T-helper 22 cell (primary cell): ENCODE results near the gene COL8A1.

Source experiments
- DNase-seq: peaks from one replicate; pipeline ENCODE4 v3.0.0-alpha.2; 2020; ENCODE audit warnings: low read depth

Gene COL8A1

DNA sequence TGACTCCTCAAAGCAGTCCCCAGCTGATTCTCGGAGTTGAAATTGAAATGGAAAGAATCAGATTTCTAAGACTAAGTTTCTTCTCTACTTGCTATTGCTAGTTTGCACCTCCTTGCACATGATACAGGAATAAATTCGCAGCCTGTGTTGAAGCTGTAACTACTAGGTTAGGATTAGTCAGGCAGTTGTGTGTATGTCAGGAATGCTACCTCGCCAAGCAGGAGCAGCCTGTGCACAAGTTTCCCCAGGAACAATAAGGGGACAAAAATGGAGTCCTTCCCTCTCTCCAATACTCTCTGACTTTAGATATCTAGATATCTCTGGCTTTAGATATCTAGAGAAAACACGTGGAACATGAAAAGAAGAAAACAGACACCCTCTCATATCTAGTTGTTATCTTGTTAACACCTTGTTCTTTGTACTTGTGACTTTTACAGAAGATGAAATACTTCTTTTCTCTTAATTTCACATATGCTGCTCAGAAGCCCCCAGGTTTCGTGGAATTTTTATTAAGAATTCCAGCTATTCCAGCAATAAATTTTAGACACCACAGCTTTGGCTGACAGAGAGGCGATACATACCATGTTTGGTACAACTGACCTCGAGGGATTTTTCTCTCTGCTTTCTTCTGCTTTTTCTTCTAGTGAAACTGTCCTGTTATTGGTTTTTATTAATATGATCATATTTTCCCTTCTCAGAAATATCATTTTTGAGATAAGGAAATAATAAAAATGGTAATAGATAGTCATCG, 123.2 kb downstream of the COL8A1 start:
- no peak for DNase-seq

DNA sequence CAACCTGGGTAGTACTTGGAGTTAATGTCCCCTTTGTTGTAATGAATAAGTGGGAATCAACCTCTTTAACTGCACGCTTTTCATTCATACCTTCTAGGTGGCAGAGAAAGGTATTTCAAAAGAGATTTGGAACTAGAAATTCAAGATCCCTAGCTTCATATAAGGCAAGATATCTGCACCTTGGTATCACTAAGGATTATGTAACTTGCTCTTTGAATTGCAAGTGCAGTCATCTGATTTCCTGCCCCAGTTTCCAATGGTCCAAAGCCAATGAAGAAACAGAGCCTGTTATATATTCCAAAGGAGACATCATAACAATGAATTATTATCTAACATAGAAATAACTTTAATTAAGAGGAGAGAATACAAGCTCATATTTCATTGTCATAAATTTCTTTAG, 124.5 kb downstream of the COL8A1 start:
- DNase-seq: no peak

DNA sequence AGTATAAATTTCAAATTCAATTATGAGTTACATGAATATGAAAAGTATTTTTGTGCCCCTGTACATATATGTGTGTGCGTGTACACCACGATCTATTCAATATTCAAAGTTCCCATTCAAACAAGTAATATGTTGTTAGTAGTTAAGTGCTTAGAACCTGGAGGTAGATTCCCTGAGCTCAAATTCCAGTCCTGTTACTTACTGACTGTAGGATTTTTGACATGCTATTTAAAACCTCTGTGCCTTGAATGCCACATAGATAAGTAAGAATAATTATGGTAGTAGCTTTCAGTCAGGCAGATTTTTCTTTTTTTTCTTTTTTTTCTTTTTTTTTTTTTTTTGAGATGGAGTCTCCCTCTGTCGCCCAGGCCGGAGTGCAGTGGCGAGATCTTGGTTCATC, 126.0 kb downstream of the COL8A1 start:
- DNase-seq: no peak

DNA sequence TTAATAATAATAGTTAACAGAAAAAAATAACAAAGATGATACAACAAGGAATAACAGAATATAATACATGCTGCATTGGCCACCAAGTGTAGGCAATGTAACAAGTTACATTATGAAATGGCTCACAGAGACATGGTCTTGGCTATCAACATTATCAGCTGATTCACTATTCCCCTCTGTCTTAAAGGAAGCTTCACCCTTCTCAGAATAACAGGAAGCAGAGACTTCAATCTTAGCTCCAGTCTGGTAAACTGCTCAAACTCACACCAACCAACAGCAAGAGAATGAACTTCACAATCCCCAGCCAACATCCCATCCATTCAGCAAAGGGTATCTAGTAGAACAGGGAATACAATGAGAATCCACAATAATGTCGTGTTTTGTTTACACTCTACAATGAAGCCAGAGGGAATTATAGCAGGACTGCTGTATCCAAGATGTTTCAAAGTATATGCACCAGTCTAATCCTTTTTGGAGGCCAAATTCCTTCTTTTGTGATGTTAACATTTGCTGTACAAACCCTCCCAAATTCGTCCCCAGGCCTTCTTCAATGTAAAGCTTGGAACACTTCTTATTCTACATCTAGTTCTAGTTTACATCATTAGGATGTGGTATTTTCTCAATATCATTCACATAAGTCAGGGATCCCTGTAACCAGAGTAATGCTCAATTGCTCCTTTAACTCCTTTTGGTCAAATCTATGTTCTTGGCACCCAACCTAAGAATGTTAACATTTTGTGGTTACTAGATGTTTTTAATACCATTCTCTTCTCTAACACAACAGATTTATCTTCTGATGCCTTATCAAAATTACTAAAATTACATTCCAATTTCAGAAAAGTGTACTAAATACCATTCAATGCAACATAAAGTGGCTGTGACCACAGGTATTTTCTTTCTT, 126.9 kb downstream of the COL8A1 start:
- no peak for DNase-seq

DNA sequence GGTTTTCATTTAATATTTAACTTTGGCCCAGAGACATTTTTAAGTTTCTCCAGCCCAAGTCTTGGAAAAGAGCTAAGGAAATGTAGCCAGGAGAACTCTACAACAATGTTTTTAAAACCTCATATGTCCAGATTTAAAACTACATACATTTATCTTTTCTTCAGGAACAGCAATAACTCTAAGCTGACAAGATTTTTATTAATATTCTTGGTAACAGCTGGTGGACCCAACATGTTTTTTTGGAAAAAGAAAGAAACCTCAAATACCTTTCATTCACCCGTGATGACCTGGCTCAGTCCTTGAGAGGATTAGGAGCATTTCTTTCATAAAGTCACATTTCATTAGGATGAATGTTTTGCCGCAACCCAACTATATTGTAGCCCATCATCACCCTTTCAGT, 128.9 kb downstream of the COL8A1 start:
- DNase-seq: no peak

DNA sequence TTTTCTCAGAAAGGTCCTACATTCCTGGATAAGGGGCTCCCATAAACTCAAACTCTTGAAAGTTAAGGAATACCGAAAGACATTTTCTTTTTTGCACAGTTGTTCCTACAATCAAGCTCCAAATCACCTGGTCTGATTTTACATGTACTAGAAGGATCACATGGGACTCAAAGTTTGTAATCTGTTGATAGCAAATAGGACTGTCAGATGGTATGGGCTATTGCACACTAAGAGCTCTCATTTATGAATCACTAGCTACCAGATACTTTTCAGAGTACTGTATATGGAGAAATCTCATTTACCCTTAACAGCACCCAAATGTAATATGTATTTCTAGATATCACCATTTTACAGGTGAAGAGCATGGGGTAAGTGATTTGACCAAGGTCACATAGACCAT, 129.7 kb downstream of the COL8A1 start:
- no peak for DNase-seq

DNA sequence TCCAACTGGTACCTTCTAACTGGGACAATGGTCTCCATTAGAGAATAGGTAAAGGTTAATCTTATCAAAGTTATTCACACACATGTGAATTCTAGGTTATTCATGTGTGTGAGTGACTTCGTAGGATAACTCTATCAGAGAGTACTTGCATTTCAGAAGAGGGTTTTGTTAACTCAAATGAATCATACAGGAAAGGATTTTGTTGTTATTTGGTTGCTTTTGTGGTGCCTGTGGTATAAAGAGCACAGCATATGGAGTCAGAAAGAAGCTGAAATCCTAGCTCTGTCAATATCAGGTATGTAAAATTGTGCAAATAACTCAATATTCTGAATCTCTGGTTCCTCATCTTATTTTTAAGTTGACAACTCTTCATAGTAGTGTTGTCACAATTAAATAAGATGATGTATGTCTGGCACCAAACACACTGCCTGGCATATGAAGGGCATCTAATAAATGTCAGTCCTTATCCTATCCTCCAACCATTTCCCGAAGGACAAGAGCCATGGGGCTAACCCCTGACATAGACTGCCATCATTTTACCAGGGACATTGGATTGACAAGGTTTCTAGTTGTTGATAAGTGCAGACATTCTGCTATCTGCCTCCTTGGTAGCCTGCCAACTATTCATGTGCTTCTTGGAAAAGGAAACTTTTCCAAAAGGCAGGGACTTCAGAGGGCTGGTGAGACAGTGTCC, 130.6 kb downstream of the COL8A1 start:
- DNase-seq: no peak

DNA sequence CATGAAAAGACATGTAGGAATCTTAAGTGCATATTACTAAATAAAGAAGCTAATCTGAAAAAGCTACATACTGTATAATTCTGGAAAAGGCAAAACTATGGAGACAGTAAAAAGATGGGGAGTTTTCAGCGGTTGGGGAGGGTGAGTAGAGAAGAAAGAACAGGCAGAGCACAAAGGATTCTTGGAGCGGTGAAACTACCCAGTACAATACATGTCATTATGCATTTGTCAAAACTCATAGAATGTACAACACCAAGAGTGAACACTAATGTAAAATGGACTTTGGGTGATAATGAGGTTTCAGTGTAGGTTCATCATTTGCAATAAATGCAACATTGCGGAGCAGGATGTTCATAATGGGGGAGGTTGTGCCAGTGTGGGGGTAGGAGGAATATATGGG, 133.8 kb downstream of the COL8A1 start:
- no peak for DNase-seq

DNA sequence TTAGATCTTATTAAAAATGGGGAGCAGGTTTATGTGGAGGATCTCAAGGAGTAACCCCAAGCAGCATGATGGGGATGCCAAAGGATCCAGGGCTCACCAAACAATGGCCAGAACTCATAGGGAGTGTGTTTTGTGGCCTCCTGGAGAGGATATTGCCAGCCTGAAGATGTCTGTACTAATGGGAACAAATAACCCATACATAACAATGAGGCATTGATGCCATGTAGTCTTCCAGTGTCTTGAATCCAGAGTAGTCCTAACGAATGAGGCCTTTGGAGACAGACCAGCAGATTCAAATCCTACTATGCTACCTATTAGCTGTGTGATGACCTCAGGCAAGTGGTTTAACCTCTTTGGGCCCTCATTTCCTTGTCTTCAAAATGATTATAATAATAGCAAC, 134.3 kb downstream of the COL8A1 start:
- no peak for DNase-seq

DNA sequence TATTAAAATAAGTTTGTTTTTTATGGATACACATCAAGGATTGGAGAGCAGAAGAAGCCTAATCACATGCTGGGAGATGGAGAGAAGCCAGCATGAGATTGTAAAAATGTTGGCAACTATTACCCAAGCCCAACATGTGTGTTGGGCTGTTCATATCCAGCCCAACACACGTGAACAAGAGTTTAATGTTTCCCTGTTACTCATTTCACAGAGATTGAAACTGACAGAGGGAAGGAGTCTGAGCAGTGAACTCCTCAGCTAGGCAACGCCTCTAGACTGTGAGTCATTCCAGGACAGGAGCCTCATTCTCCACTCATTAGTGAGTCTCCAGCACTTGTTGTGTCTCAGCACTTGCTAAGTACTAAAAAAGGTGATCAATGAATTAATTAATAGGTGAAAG, 136.1 kb downstream of the COL8A1 start:
- no peak for DNase-seq

DNA sequence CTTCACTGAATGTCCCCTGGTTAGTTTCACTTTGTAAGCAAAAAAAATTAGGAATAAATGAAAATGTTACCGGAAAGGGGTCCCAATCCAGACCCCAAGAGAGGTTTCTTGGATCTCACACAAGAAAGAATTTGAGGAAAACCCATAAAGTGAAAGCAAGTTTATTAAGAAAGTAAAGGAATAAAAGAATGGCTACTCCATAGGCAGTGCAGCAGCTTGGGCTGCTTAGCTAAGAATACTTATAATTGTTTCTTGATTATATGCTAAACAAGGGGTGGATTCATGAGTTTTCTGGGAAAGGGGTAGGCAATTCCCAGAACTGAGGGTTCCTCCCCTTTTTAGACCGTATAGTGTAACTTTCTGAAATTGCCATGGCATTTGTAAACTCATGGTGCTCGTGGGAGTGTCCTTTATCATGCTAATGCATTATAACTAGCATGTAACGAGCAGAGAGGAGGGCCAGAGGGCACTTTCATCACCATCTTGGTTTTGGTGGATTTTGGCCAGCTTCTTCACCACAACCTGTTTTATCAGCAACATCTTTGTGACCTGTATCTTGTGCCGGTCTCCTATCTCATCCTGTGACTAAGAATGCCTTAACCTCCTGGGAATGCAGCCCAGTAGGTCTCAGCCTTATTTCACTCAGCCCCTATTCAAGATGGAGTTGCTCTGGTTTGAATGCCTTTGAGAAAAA, 138.3 kb downstream of the COL8A1 start:
- no peak for DNase-seq

DNA sequence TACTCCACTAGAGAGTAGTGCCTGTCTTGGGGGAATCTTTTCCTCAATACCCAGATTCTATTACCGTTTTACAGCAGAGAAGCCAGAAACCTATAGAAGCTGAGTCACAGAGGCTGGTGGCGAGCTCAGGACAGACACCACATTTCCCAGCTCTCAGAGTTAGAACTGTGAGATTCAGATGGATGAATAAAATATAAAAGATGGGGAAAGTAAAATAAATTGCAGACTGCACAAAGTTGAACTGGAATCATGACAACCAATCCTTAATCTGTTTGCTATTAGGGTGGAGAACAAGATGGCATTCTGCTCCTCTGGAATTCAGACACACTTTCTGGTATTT, 138.8 kb downstream of the COL8A1 start:
- DNase-seq: no peak

DNA sequence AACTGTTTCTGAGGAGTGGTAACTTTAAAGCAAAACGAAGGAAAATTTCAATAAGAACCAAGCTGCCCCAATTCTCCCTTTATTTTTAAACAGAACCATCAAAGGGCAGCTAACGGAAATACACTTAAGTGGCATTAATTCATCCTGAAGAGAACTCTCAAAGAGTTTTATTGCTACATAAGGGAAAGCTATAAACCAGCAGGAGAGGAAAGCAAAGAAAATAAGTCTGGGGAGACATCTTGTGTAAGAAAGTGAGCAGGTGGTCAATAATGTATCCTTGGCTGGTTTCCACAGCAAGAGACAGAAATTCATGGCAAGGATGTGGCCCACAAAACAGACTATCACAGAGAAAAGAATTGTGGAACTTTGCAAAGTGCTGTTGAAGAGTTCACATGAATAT, 139.3 kb downstream of the COL8A1 start:
- DNase-seq: no peak

DNA sequence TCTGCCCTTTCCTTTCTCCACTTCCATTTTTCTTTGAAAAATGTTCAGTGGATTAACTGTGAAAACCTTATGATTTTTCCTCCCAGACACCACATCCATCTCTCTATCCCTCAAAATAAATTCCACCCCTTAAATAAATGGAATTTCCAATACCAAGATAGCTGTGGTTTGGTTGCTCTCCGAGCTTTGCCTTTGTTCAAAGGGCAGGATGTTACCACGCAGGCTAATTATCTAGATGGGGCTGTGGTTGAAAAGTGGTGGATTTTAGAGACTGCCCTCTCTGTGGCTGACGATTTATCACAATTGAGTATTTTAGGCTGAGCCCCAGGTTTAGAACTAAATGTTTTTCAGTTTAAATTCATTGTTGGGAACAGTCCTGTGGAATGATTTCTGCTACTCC, 142.4 kb downstream of the COL8A1 start:
- DNase-seq: no peak

DNA sequence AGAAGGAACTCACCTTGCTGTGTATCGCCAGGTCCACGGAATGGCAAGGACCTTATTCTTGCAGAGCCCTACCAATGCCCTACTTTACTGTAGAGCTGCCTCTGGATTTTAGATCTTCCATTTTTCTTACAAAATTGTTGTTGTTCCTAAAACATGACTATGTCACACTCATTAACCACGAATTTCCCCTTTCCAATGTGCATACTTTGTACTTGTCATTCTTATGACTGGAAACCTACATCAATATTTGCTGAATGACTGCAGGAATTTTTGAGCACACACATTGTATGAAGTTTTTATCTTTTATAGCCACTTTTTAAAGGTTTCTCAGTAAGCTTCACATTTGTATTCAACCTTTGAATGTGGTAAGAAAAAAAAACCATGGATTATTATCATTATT, 143.4 kb downstream of the COL8A1 start:
- DNase-seq: no peak

DNA sequence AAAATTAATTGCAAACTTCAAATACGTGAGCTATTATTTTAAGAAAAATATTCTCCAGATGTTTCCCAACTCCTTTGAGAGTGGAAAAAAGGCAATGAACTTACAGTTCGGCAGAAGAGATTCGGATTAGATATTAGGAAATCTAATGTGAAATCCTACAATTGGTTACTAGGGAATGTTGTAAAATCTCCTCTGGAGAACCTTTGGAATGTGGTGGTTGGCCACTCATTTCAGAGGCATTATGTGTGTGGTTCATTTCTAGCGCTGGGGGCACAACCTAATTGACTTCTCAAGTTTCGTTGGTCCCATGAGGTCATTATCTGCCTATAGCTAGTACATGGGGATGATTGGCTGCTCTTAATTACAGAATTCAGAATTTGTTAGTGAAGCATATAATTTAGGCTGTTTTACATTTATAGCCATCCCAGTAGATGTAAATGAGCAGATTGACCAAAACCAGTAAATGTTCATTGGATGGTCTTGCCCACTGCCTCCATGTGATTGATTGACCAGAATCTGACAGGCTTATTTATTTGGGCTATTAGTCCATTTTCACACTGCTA, 144.7 kb downstream of the COL8A1 start:
- no peak for DNase-seq

DNA sequence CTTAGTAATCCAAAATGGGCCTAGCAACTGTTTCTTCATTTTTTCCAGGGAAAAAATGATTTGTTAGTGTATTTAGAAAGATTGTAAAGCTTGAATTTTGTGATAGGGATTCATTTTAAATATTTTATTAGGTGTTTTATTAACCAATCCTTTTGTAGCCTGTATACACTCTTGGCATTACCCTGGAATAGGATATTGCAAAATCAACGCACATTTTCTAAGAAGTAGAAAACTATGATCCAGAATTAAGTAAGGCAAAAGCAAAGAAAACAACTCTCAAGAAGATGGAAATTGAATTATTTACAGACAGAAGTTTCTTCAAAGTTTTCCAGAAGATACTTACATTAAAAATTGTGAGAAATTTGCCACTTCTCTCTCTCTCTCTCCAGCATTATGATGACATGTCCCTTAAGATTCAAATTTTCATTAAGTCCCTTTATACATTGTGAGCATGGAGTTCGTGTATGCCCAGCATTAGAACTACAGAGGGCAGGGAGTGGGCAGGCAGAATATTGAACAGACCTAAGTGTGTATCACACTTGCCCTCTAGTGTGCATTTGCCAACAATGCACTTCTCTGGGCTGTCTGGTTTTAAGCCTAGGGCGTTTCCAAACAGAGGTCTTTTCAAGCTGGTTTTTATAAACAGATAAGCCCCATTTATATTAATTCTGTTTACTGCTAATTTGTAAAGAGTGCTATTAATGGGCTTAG, 150.8 kb downstream of the COL8A1 start:
- DNase-seq: no peak

DNA sequence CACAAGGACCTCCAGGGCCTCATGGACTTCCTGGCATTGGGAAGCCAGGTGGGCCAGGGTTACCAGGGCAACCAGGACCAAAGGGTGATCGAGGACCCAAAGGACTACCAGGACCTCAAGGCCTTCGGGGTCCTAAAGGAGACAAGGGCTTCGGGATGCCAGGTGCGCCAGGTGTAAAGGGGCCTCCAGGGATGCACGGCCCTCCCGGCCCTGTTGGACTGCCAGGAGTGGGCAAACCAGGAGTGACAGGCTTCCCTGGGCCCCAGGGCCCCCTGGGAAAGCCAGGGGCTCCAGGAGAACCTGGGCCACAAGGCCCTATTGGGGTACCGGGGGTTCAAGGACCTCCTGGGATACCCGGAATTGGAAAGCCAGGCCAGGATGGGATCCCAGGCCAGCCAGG, 156.1 kb downstream of the COL8A1 start:
- no peak for DNase-seq

DNA sequence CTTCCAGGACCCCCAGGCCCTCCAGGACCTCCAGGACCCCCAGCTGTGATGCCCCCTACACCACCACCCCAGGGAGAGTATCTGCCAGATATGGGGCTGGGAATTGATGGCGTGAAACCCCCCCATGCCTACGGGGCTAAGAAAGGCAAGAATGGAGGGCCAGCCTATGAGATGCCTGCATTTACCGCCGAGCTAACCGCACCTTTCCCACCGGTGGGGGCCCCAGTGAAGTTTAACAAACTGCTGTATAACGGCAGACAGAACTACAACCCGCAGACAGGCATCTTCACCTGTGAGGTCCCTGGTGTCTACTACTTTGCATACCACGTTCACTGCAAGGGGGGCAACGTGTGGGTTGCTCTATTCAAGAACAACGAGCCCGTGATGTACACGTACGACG, 157.2 kb downstream of the COL8A1 start:
- no peak for DNase-seq

DNA sequence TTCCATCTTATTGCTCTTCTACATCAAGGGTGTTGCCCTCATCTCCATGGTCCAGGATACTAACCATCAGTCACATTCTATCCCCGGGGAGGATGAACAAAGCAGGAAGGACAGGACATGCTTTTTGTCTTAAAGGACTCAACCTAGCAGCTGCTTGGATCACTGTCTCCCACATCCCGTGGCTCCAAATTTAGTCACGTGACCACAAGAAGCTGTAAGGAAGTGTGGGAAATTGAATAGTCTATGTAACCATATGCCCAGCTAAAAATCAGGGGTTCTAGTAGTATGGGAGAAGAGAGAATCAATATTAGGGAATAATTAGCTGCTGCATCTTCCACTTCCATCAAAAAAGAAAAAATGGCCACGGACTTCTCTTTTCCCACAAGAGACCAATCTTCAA, 161.0 kb downstream of the COL8A1 start:
- no peak for DNase-seq

DNA sequence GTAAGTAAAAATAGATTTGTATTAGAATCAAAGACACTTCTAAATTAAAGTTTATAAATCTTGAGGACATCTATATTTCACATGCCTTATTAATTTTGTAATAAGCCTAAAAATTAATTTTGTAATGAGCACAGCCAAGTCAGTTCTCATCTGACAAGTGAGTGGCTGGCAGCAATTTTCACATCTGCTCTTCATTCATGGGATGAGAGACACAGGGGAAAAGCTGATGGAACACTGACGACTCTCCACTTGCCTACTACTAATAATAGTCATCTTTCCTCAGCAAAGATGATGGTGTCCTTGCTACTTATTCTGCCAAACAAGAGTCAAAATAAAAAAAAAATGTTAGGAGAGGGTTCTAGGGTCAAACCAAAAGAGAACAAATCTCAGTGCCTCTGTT, 164.9 kb downstream of the COL8A1 start:
- DNase-seq: no peak
